ENCODE data around the gene ECT2L. TPM values are rescaled to one million over a fixed set of nuclear protein-coding genes. Genes with fewer than 3 reads are reported as not detected.

ECT2L gene
- total RNA-seq, 6 experiments from 2014 or later = not detected

DNA sequence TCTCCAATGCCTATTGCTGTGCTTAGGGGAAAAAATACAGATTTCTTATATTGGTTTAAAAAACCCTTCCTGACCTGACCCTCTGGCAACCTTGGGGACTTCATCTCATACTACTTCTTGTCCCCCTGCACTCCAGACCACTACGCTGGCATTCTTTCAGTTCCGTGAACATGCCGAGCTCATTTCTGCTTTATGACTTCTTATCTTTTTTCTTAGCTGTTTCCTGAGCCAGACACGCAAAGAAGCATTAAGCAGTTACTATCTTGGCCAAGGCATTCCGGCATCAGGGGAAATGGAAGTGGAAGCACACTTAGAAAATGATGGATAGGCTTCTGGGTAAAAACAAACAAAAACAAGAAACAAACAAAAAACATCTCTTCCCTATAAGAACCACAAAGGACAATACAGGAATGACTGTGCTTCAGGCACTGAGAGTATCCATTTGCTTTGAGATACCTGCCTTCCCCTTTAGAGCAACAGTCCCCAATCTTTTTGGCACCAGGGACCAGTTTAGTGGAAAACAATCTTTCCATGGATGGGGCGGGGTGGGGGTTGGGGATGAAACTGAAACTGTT is 26.7 kb upstream of the ECT2L start:
- Mint-ChIP-seq H3K27me3 (ENCODE audit: insufficient read depth) (no peaks in the 10 kb centered on the region), H3K27ac (no peak overlapping the region), H3K4me1 (ENCODE audit: low read depth) (peaks cover 45% of the 10 kb centered on the region), H3K36me3 (ENCODE audit: low read depth) (no peaks in the 10 kb centered on the region), H3K4me3 (no peak overlapping the region), H3K9me3 (no peaks in the 10 kb centered on the region)
- no peak for DNase-seq
- TF ChIP-seq, protein P1, sequence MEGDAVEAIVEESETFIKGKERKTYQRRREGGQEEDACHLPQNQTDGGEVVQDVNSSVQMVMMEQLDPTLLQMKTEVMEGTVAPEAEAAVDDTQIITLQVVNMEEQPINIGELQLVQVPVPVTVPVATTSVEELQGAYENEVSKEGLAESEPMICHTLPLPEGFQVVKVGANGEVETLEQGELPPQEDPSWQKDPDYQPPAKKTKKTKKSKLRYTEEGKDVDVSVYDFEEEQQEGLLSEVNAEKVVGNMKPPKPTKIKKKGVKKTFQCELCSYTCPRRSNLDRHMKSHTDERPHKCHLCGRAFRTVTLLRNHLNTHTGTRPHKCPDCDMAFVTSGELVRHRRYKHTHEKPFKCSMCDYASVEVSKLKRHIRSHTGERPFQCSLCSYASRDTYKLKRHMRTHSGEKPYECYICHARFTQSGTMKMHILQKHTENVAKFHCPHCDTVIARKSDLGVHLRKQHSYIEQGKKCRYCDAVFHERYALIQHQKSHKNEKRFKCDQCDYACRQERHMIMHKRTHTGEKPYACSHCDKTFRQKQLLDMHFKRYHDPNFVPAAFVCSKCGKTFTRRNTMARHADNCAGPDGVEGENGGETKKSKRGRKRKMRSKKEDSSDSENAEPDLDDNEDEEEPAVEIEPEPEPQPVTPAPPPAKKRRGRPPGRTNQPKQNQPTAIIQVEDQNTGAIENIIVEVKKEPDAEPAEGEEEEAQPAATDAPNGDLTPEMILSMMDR (IDR thresholded peaks at IDR 0.05) = no peak

DNA sequence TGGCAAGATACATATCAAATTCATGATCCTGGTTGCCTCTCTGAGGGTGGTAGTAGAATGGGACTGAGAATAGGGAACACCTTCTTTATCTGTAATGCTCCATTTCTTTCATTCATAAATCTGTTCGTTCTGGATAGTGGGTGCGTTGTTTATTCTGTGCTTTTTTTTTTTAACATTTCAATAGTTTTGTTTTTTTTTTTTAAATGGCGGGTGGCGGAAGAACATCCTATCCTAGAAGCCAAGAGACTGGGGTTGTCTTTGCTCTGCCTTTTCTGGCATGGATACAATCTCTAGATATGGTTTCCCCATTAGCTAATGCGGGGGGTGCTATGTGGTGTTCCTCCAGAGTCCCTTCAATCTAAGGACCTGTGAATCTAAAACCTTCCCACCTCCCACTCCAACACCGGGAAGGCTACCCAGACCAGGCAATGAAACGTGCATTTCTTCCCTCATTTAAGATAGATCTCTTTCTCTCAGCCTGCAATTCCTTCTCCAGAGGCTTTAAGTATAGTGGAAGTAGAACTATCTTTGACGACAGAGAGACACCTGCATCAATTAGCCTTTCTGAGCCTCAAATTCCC is 23.2 kb upstream of the ECT2L start:
- Mint-ChIP-seq H3K27ac (peak overlapping the region; percentile 99), H3K9me3 (no peaks in the 10 kb centered on the region), H3K36me3 (ENCODE audit: low read depth) (no peaks in the 10 kb centered on the region), H3K27me3 (ENCODE audit: insufficient read depth) (no peaks in the 10 kb centered on the region), H3K4me3 (peak overlapping the region; percentile 99), H3K4me1 (ENCODE audit: low read depth) (peaks cover 30% of the 10 kb centered on the region)
- no peak for DNase-seq
- TF ChIP-seq, protein P1 (IDR thresholded peaks at IDR 0.05) = no peak

DNA sequence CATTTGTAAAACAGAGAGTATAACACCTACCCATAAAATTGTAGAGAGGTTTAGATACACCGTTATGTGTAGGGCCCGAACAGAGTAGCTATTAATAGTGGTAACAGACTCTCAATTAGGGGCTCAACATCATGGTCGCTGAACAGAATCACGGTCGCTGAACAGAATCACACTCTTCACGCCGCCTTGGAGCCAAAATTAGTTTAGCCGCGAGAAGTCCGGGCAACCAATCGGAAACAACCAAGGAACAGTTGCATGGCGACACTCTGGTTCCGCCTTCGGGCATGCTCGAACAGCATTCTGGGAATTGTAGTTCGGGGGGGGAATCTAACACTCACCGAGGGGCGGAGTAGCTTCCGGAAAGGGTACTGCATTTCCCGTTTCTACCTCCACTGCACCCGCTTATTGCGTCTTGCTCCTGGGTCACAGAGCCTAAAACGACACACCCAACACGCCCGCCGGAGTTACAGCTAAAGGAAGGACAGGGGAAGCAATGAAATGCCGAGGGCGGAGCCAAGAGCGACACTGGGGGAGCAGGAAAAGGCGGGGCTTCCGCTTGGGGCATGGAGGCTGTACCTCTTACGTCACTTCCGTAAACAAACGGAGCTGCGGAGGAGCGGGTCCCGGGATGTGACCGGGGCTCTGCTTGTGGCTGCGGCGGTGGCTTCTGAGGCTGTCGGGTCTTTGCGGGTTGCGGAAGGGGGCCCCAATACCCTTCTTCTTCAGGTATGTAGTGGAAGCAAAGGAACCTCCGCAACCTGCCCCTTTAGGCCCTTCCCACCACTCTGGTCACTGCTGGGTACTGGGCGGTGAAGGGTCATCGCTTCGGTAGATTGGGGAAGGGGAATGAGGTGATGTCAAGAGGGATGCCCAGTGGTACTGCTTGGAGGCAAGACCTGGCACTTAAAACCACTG is 22.5 kb upstream of the ECT2L start, which contains the start of gene CCDC28A:
CCDC28A (plus strand) TSS at position 593 of the 915 bp plus-strand sequence. CDS start 2,352 bp downstream, outside the sequence.
- Mint-ChIP-seq H3K27ac (peak within 1 kb of the TSS; percentile 99), H3K9me3 (no peaks in the 10 kb centered on the region), H3K4me1 (ENCODE audit: low read depth) (peaks cover 30% of the 10 kb centered on the region), H3K27me3 (ENCODE audit: insufficient read depth) (no peaks in the 10 kb centered on the region), H3K36me3 (ENCODE audit: low read depth) (no peaks in the 10 kb centered on the region), H3K4me3 (peak within 1 kb of the TSS; percentile 99)
- peak; percentile 93 for DNase-seq
- TF ChIP-seq, protein P1 (IDR thresholded peaks at IDR 0.05) = no peak

DNA sequence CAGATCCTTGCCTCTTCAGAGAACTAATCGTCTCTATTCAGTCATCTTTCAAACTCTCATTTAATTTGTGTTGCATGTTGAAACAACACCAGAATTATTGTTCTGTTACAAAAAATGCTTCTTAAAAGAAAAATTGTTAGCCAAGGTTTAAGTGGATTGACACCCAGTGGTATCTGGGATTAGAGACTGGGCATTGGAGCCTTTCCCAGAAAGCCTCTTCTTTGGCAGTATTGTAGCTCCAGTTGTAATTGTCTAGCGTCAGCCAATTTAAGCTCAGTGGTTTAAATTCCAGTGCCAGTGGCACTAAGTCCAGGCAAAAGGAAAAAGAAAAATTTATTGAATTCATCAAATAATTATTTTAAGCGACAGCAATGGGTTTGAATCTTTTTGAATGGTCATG is 21.5 kb upstream of the ECT2L start:
- Mint-ChIP-seq H3K9me3 (no peaks in the 10 kb centered on the region), H3K4me1 (ENCODE audit: low read depth) (peaks cover 22% of the 10 kb centered on the region), H3K4me3 (peak overlapping the region; percentile 99), H3K36me3 (ENCODE audit: low read depth) (no peaks in the 10 kb centered on the region), H3K27me3 (ENCODE audit: insufficient read depth) (no peaks in the 10 kb centered on the region; the same call in 1 of the 2 replicates), H3K27ac (peak overlapping the region; percentile 99)
- DNase-seq = no peak
- TF ChIP-seq, protein P1 (IDR thresholded peaks at IDR 0.05) = no peak

DNA sequence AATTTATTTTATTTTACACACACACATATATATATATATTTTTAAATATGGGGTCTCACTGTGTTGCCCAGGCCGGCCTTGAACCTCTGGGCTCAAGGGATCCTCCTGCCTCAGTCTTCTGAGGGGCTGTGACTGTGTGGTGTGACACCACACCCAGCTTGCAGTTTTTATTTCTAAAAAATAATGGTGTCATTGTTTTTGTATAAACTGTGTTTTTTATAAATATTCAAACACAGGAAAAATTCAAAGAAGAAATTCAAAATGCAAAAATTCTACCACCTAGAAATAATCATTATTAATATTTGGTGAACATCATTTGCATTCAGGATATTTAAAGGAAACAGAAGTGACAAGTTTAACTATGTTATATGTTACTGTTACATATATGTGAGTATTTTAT is 19.2 kb upstream of the ECT2L start:
- no peak overlapping the region for H3K4me3 Mint-ChIP-seq
- H3K27ac Mint-ChIP-seq = no peak overlapping the region

More for the DNA sequence above, 19.2 kb upstream of the ECT2L start:
- no peaks in the 10 kb centered on the region; the same call in 1 of the 2 replicates for H3K27me3 Mint-ChIP-seq (ENCODE audit: insufficient read depth)
- DNase-seq = no peak
- H3K4me1 Mint-ChIP-seq (ENCODE audit: low read depth) = peaks cover 22% of the 10 kb centered on the region
- no peaks in the 10 kb centered on the region for H3K36me3 Mint-ChIP-seq (ENCODE audit: low read depth)
- TF ChIP-seq, protein P1 (IDR thresholded peaks at IDR 0.05) = no peak
- H3K9me3 Mint-ChIP-seq = no peaks in the 10 kb centered on the region

Measured in HFFc6 (cell line).